HepG2 (cell line): Measurements from ENCODE around the gene JAG1. TPM values are rescaled to one million over a fixed set of nuclear protein-coding genes. Genes with fewer than 3 reads are reported as not detected.

Experiments used
- BHLHE40 ChIP-seq: IDR thresholded peaks from 2 replicates; pipeline ENCODE4 v1.6.1; 2011; ENCODE audit warnings: low read length, improper control_type of control experiment
- CAMTA2 ChIP-seq: sonication (generic); formaldehyde crosslinking; IDR thresholded peaks from 2 replicates; pipeline ENCODE4 v1.4.0; 2020; ENCODE audit warnings: mild to moderate bottlenecking, missing genetic modification reagents, borderline replicate concordance
- CENPBD1 ChIP-seq: sonication (generic); formaldehyde crosslinking; IDR thresholded peaks from 2 replicates; pipeline ENCODE4 v1.8.0; 2022; ENCODE audit warnings: missing genetic modification reagents, low read depth, mild to moderate bottlenecking, borderline replicate concordance
- IKZF5 ChIP-seq: IDR thresholded peaks from 2 replicates; pipeline ENCODE4 v1.6.1; 2018; ENCODE audit warnings: missing genetic modification reagents, mild to moderate bottlenecking, missing compliant biosample characterization
- KLF13 ChIP-seq: sonication (generic); formaldehyde crosslinking; IDR thresholded peaks from 2 replicates; pipeline ENCODE4 v1.4.0; 2020; ENCODE audit warnings: mild to moderate bottlenecking, missing genetic modification reagents
- MED8 ChIP-seq: sonication (generic); formaldehyde crosslinking; IDR thresholded peaks from 2 replicates; pipeline ENCODE4 v1.8.1; 2023; ENCODE audit warnings: mild to moderate bottlenecking, missing genetic modification reagents; ENCODE audit not compliant: insufficient replicate concordance
- MTA3 ChIP-seq: sonication (generic); formaldehyde crosslinking; IDR thresholded peaks from 2 replicates; pipeline ENCODE4 v1.4.0; 2020; ENCODE audit warnings: missing genetic modification reagents
- NCOA5 ChIP-seq: sonication (generic); formaldehyde crosslinking; IDR thresholded peaks from 2 replicates; pipeline ENCODE4 v1.4.0; 2020; ENCODE audit warnings: missing genetic modification reagents
- SNRNP70 ChIP-seq: fragments of 200-400 bp; formaldehyde crosslinking; IDR thresholded peaks from 2 replicates; pipeline ENCODE4 v1.6.1; 2017; ENCODE audit warnings: mild to moderate bottlenecking, low read depth, low read length, moderate library complexity
- TSC22D2 ChIP-seq: sonication (generic); formaldehyde crosslinking; IDR thresholded peaks from 2 replicates; pipeline ENCODE4 v1.5.1; 2020; ENCODE audit warnings: missing genetic modification reagents, mild to moderate bottlenecking, borderline replicate concordance
- U2AF1 ChIP-seq: fragments of 200-400 bp; formaldehyde crosslinking; optimal IDR thresholded peaks from 2 replicates; pipeline ENCODE3; 2017; ENCODE audit warnings: mild to moderate bottlenecking, low read depth, low read length
- ZBTB25 ChIP-seq: IDR thresholded peaks from 2 replicates; pipeline ENCODE4 v1.6.1; 2018; ENCODE audit warnings: missing genetic modification reagents
- ZNF431 ChIP-seq: sonication (generic); formaldehyde crosslinking; IDR thresholded peaks from 2 replicates; pipeline ENCODE4 v1.9.0; 2022; ENCODE audit warnings: missing genetic modification reagents, low read depth, mild to moderate bottlenecking, borderline replicate concordance
- ZNF609 ChIP-seq: sonication (generic); formaldehyde crosslinking; IDR thresholded peaks from 2 replicates; pipeline ENCODE4 v1.4.0; 2020; ENCODE audit warnings: mild to moderate bottlenecking, missing genetic modification reagents, borderline replicate concordance
- ZNF790 ChIP-seq: sonication (generic); formaldehyde crosslinking; IDR thresholded peaks from 2 replicates; pipeline ENCODE4 v1.8.0; 2022; ENCODE audit warnings: missing genetic modification reagents, mild to moderate bottlenecking, borderline replicate concordance
- ZNF879 ChIP-seq: sonication (generic); formaldehyde crosslinking; IDR thresholded peaks from 2 replicates; pipeline ENCODE4 v1.8.1; 2023; ENCODE audit warnings: missing genetic modification reagents
- ZUFSP ChIP-seq: sonication (generic); formaldehyde crosslinking; IDR thresholded peaks from 2 replicates; pipeline ENCODE4 v1.9.0; 2021; ENCODE audit warnings: missing genetic modification reagents, mild to moderate bottlenecking, borderline replicate concordance
- polyA plus RNA-seq, 8 experiments: library from polyadenylated mRNA; depleted of rRNA in 3 of 8; stranded (reverse) in 7 of 8; unstranded in 1 of 8; fragments of >200 nt; fragmentation: Illumina TruSeq in 4 of 8; extraction: Trizol in 4 of 8; gene quantifications; 2 replicates each; pipeline versions ENCODE4 v1.2.1 to v1.2.3, GENCODE V29; 2011 to 2016; ENCODE audit warnings: low read depth in 4 of 8, missing spikeins in 1 of 8, mixed read lengths in 1 of 8; ENCODE audit not compliant: insufficient read depth in 1 of 8
- total RNA-seq, 5 experiments: library from RNA; depleted of rRNA; stranded (reverse); fragments of >200 nt; fragmentation: Illumina TruSeq; extraction: Trizol; gene quantifications; 2 replicates each; pipeline ENCODE4 v1.2.3, GENCODE V29; 2016; ENCODE audit warnings: low read depth in 1 of 5

Gene JAG1
- total and polyA plus RNA-seq, 2 of the 13 experiments (the other 11 are each of a cell fraction or from before 2014, with no cell fraction given), result 47.1 to 56.3 TPM

- TF ChIP-seq ZNF609 (CRISPR knock-in tag) (peak; percentile 60; the same call in 1 of the 2 replicates), ZUFSP (no peak), ZBTB25 (peak; percentile 66), BHLHE40 (peak; percentile 66; the same call in 1 of the 2 replicates), CAMTA2 (CRISPR knock-in tag) (0 out of 2 replicates have a peak, but pooled peaks have one; percentile 6), TSC22D2 (CRISPR knock-in tag) (no peak), CENPBD1 (CRISPR knock-in tag) (peak; percentile 50; the same call in 1 of the 2 replicates), SNRNP70 (no peak), KLF13 (CRISPR knock-in tag) (no peak), U2AF1 (no peak), MTA3 (CRISPR knock-in tag) (no peak), IKZF5 (CRISPR knock-in tag) (peak; percentile 74), MED8 (peak; percentile 13), ZNF879 (CRISPR knock-in tag) (no peak), NCOA5 (no peak), ZNF431 (no peak), ZNF790 (CRISPR knock-in tag) (no peak)
Observed at GRCh38 chr20:10671221-10671918, 2.4 kb downstream of the JAG1 start (continued).
